H1 (cell line): ENCODE measurements around the gene CBLC. TPM values are rescaled to one million over a fixed set of nuclear protein-coding genes. Genes with fewer than 3 reads are reported as not detected.

Source experiments
- ASH2L ChIP-seq: fragments of 200-600, 300-600 bp; sonication (generic); IDR thresholded peaks from one replicate; pipeline ENCODE4 v1.7.1; 2017; ENCODE audit warnings: low read length
- BACH1 ChIP-seq: IDR thresholded peaks from 2 replicates; pipeline ENCODE4 v1.6.1; 2012; ENCODE audit warnings: low read length, improper control_type of control experiment
- GTF2F1 ChIP-seq: IDR thresholded peaks from 2 replicates; pipeline ENCODE4 v1.6.1; 2012; ENCODE audit warnings: low read depth, low read length, improper control_type of control experiment, borderline replicate concordance
- NANOG ChIP-seq: IDR thresholded peaks from 2 replicates; pipeline ENCODE4 v1.6.1; 2011; ENCODE audit warnings: low read length, low read depth, mild to moderate bottlenecking, inconsistent platforms; ENCODE audit not compliant: insufficient read depth, poor library complexity, severe bottlenecking
- POLR2A ChIP-seq, 2 experiments: IDR thresholded peaks; 1 replicate in 1 of 2; 2 replicates in 1 of 2; pipeline ENCODE4 v1.6.1; 2011; ENCODE audit warnings: low read depth in 2 of 2, low read length in 2 of 2, mild to moderate bottlenecking in 2 of 2; ENCODE audit errors: control extremely low read depth in 1 of 2
- RBBP5 ChIP-seq: IDR thresholded peaks from 2 replicates; pipeline ENCODE4 v1.7.1; 2012; ENCODE audit warnings: low read depth, mild to moderate bottlenecking, inconsistent platforms, low read length, moderate library complexity, borderline replicate concordance
- RFX5 ChIP-seq: IDR thresholded peaks from 2 replicates; pipeline ENCODE4 v1.6.1; 2011; ENCODE audit warnings: low read depth, low read length, improper control_type of control experiment, borderline replicate concordance
- SIRT6 ChIP-seq: IDR thresholded peaks from one replicate; pipeline ENCODE4 v1.7.1; 2012; ENCODE audit warnings: low read length, inconsistent platforms
- SIX5 ChIP-seq: IDR thresholded peaks from 2 replicates; pipeline ENCODE4 v1.6.1; 2011; ENCODE audit warnings: mild to moderate bottlenecking, low read depth, low read length
- TEAD4 ChIP-seq: IDR thresholded peaks from 2 replicates; pipeline ENCODE4 v1.6.1; 2012; ENCODE audit warnings: low read depth, low read length, inconsistent platforms, mixed read lengths
- polyA plus RNA-seq, 7 experiments: library from polyadenylated mRNA; depleted of rRNA in 3 of 7; stranded (reverse) in 5 of 7; unstranded in 2 of 7; fragments of >200 nt in 5 of 7; fragments of 200-250 nt in 2 of 7; gene quantifications; 1 replicate in 5 of 7; 2 replicates in 1 of 7; 4 replicates in 1 of 7; pipeline versions ENCODE4 v1.2.1 to v1.2.3, GENCODE V29; 2011 to 2013; ENCODE audit warnings: missing spikeins in 2 of 7, mixed read lengths in 2 of 7
- total RNA-seq: library from RNA; stranded (reverse); fragmentation: NEBNext Ultra II Directional; extraction: Animal tissue kit (Norgen Biotek cat#: 25700); gene quantifications from 2 replicates; pipeline ENCODE4 v1.2.1, GENCODE V29; 2021
- TF ChIP-seq, protein P1 (sequence below): fragments of 300-600 bp; sonication (generic); IDR thresholded peaks from 2 replicates; pipeline ENCODE4 v1.7.1; 2012; ENCODE audit warnings: low read length, moderate library complexity, mild to moderate bottlenecking, inconsistent platforms; ENCODE audit not compliant: insufficient replicate concordance
- TF ChIP-seq, protein P2 (sequence below): IDR thresholded peaks from 2 replicates; pipeline ENCODE4 v1.6.1; 2012; ENCODE audit warnings: inconsistent platforms

Gene CBLC
- total and polyA plus RNA-seq, 2 of the 8 experiments (the other 6 are each of a cell fraction or from before 2014, with no cell fraction given), result 17.4 to 35.7 TPM

DNA sequence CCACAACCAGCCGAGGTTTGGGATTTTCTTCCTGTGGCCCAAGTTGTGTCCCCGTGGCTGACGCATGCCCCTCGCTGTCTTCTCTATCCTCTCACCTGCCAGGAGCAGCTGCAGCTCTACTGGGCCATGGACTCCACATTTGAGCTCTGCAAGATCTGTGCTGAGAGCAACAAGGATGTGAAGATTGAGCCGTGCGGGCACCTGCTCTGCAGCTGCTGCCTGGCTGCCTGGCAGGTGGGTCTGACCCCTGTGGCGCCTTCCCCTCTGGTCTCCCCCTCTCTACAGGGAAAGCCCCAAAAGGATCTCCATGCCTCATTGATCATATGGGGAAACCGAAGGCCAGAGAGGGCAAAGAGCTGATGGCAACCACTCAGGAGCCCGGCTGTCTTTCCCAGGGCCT is 14.6 kb downstream of the CBLC start (continued):
- TF ChIP-seq, protein P1, sequence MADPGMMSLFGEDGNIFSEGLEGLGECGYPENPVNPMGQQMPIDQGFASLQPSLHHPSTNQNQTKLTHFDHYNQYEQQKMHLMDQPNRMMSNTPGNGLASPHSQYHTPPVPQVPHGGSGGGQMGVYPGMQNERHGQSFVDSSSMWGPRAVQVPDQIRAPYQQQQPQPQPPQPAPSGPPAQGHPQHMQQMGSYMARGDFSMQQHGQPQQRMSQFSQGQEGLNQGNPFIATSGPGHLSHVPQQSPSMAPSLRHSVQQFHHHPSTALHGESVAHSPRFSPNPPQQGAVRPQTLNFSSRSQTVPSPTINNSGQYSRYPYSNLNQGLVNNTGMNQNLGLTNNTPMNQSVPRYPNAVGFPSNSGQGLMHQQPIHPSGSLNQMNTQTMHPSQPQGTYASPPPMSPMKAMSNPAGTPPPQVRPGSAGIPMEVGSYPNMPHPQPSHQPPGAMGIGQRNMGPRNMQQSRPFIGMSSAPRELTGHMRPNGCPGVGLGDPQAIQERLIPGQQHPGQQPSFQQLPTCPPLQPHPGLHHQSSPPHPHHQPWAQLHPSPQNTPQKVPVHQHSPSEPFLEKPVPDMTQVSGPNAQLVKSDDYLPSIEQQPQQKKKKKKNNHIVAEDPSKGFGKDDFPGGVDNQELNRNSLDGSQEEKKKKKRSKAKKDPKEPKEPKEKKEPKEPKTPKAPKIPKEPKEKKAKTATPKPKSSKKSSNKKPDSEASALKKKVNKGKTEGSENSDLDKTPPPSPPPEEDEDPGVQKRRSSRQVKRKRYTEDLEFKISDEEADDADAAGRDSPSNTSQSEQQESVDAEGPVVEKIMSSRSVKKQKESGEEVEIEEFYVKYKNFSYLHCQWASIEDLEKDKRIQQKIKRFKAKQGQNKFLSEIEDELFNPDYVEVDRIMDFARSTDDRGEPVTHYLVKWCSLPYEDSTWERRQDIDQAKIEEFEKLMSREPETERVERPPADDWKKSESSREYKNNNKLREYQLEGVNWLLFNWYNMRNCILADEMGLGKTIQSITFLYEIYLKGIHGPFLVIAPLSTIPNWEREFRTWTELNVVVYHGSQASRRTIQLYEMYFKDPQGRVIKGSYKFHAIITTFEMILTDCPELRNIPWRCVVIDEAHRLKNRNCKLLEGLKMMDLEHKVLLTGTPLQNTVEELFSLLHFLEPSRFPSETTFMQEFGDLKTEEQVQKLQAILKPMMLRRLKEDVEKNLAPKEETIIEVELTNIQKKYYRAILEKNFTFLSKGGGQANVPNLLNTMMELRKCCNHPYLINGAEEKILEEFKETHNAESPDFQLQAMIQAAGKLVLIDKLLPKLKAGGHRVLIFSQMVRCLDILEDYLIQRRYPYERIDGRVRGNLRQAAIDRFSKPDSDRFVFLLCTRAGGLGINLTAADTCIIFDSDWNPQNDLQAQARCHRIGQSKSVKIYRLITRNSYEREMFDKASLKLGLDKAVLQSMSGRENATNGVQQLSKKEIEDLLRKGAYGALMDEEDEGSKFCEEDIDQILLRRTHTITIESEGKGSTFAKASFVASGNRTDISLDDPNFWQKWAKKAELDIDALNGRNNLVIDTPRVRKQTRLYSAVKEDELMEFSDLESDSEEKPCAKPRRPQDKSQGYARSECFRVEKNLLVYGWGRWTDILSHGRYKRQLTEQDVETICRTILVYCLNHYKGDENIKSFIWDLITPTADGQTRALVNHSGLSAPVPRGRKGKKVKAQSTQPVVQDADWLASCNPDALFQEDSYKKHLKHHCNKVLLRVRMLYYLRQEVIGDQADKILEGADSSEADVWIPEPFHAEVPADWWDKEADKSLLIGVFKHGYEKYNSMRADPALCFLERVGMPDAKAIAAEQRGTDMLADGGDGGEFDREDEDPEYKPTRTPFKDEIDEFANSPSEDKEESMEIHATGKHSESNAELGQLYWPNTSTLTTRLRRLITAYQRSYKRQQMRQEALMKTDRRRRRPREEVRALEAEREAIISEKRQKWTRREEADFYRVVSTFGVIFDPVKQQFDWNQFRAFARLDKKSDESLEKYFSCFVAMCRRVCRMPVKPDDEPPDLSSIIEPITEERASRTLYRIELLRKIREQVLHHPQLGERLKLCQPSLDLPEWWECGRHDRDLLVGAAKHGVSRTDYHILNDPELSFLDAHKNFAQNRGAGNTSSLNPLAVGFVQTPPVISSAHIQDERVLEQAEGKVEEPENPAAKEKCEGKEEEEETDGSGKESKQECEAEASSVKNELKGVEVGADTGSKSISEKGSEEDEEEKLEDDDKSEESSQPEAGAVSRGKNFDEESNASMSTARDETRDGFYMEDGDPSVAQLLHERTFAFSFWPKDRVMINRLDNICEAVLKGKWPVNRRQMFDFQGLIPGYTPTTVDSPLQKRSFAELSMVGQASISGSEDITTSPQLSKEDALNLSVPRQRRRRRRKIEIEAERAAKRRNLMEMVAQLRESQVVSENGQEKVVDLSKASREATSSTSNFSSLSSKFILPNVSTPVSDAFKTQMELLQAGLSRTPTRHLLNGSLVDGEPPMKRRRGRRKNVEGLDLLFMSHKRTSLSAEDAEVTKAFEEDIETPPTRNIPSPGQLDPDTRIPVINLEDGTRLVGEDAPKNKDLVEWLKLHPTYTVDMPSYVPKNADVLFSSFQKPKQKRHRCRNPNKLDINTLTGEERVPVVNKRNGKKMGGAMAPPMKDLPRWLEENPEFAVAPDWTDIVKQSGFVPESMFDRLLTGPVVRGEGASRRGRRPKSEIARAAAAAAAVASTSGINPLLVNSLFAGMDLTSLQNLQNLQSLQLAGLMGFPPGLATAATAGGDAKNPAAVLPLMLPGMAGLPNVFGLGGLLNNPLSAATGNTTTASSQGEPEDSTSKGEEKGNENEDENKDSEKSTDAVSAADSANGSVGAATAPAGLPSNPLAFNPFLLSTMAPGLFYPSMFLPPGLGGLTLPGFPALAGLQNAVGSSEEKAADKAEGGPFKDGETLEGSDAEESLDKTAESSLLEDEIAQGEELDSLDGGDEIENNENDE, result no peak
- TF ChIP-seq TEAD4, result no peak
- no peak for TF ChIP-seq SIX5
- no peak for TF ChIP-seq NANOG
- TF ChIP-seq, protein P2, sequence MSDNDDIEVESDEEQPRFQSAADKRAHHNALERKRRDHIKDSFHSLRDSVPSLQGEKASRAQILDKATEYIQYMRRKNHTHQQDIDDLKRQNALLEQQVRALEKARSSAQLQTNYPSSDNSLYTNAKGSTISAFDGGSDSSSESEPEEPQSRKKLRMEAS, result no peak
- TF ChIP-seq POLR2A (IDR thresholded peaks at IDR 0.05; ENCODE audit: control extremely low read depth in 1 of 2, low read depth in 2 of 2, low read length in 2 of 2), result no peak
- no peak for TF ChIP-seq BACH1
- TF ChIP-seq RBBP5, result no peak
- no peak for TF ChIP-seq RFX5
- no peak for TF ChIP-seq SIRT6
- TF ChIP-seq GTF2F1, result no peak
- no peak for TF ChIP-seq ASH2L
